Omental fat pad (tissue), 4 donors: ENCODE data around the gene RBM22. TPM values are rescaled to one million over a fixed set of nuclear protein-coding genes. Genes with fewer than 3 reads are reported as not detected.

Experiments used
- ATAC-seq: fragments of 150-250 bp; one replicate; pipeline ENCODE4 v1.9.1; 2016; ENCODE audit warnings: mild to moderate bottlenecking, moderate library complexity; ENCODE audit not compliant: low FRiP score
- DNase-seq: peaks from one replicate; pipeline ENCODE4 v3.0.0-alpha.2; 2019; ENCODE audit warnings: low spot score
- total RNA-seq, 4 donors: library from RNA; depleted of rRNA; stranded (reverse); fragments of >200 nt; gene quantifications; one replicate each; pipeline ENCODE4 v1.1.0, GENCODE V29; 2016
- TF ChIP-seq, protein P1 (sequence below), 3 donors: fragments of 450-650 bp; IDR thresholded peaks; one replicate each; pipeline ENCODE4 v1.5.1; 2016 to 2017; ENCODE audit warnings: antibody characterized with exemption in 3 of 3, mild to moderate bottlenecking in 3 of 3, moderate library complexity in 2 of 3

Gene RBM22
- total RNA-seq, 4 donors from 2014 or later = 38.3 to 42.0 (median 40.5) TPM

DNA sequence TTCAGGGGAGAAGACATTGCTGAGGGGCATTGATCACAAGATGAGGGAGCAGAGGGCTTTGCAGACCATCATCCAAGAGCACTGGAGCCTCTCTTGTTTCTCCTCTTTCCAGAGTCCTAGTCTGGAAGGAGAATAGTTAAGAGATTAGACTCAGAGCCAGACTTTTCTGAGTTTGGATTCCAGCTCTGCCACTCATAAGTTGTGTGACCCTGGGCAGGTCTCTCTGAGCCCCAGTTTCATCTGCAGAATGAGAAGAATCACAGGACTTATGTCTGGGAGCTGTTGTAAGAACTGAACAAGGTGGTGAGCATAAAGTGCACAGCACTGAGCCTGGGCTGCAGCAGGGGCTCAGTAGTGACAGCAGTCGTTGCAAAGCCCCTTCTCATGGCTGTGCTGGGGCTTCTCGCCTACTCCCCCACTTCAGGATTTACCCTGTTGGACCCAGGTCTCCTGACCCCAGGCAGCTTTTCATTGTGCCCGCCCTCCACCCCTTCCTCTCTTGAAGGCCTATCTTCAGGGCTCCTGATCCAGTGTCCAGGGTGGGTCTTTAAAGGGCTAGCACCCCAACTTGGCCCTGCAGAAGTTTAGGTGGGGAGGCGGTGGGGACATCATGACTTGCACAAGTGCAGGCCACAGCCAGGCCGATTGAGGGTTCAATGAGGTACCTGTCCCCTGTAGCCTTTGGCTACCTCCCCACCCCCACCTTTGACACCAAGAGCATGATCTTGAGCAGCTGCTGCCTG is 58.9 kb downstream of the RBM22 start:
- no peak for DNase-seq
- TF ChIP-seq, protein P1, sequence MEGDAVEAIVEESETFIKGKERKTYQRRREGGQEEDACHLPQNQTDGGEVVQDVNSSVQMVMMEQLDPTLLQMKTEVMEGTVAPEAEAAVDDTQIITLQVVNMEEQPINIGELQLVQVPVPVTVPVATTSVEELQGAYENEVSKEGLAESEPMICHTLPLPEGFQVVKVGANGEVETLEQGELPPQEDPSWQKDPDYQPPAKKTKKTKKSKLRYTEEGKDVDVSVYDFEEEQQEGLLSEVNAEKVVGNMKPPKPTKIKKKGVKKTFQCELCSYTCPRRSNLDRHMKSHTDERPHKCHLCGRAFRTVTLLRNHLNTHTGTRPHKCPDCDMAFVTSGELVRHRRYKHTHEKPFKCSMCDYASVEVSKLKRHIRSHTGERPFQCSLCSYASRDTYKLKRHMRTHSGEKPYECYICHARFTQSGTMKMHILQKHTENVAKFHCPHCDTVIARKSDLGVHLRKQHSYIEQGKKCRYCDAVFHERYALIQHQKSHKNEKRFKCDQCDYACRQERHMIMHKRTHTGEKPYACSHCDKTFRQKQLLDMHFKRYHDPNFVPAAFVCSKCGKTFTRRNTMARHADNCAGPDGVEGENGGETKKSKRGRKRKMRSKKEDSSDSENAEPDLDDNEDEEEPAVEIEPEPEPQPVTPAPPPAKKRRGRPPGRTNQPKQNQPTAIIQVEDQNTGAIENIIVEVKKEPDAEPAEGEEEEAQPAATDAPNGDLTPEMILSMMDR (IDR thresholded peaks at IDR 0.05) = no peak
- no peak for ATAC-seq

DNA sequence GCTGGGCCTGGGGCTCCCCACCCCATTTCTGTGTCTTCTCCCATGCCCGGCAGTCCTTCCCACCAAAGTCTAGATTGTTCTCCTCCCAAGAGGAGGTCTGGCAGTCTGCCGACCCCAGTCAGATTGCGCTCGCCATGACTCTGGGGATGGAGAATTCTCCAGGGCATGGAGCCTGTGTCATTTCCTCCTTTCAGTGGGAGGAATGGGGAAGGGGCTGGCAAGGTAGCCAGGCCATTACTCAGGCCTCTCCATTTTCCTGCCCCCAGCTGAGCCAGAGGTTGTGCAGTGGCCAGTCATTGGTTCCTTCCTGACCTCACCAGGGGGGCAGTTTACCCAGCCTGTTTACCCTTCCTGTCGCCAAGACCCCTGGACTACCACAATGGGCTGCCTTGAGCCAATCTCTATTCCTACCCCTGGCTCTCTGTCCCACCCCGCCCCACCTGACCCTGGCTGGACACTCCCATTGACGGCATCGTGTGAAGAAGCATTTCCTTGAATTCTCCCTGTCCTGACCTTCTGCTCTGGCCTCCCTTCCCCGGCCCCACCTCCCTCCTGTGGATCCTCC is 59.8 kb downstream of the RBM22 start:
- ATAC-seq (peak; percentile 77), DNase-seq (peak; percentile 66)
- TF ChIP-seq, protein P1 (IDR thresholded peaks at IDR 0.05) = no peak

Other genes starting within 250 kb of the RBM22 start
- 10 to 100 TPM; 45.4 to 86.5 (median 81.2) TPM for gene NDST1, start 192.9 kb downstream of the RBM22 start, total RNA-seq
- gene SYNPO, start 60.4 kb downstream of the RBM22 start, total RNA-seq = 10 to 100 TPM; 12.2 to 43.6 (median 26.1) TPM
- 1 to 10 TPM in 1 of 4 donors, under 1 TPM in 2, not detected in 1; 0.28 to 1.7 (median 0.56) TPM for gene MYOZ3, start 39.8 kb downstream of the RBM22 start, total RNA-seq
- 10 to 100 TPM; 52.2 to 84.9 (median 67.0) TPM for gene DCTN4, start 58.0 kb upstream of the RBM22 start, total RNA-seq
- gene SMIM3, start 77.7 kb upstream of the RBM22 start, total RNA-seq = 100 to 1,000 TPM; 140 to 211 (median 157) TPM
- 1 to 10 TPM in 2 of 4 donors, not detected in 2; 1.1 to 1.8 TPM for gene IRGM, start 145.5 kb upstream of the RBM22 start, total RNA-seq
- gene ZNF300, start 203.9 kb upstream of the RBM22 start, total RNA-seq = 1 to 10 TPM; 3.0 to 6.9 (median 4.2) TPM